Karpas-422 (cell line): ENCODE measurements around the gene CYP27C1. TPM values are rescaled to one million over a fixed set of nuclear protein-coding genes. Genes with fewer than 3 reads are reported as not detected.

Experiments
- DNase-seq: peaks from one replicate; pipeline ENCODE4 v3.0.0-alpha.2; 2015
- H2AFZ ChIP-seq: fragments of 200-600 bp; sonication (generic); 2 replicates; pipeline ENCODE4 v1.6.1; 2014; ENCODE audit warnings: antibody characterized with exemption, low read length, mixed read lengths
- H3K27ac ChIP-seq: fragments of 200-600 bp; sonication (generic); 2 replicates; pipeline ENCODE4 v1.5.1; 2014; ENCODE audit warnings: mild to moderate bottlenecking, low read length, moderate library complexity
- H3K27me3 ChIP-seq: fragments of 200-600 bp; sonication (generic); 2 replicates; pipeline ENCODE4 v1.6.1; 2014; ENCODE audit warnings: low read length, mixed read lengths
- H3K36me3 ChIP-seq: fragments of 200-600 bp; sonication (generic); 2 replicates; pipeline ENCODE4 v1.6.1; 2014; ENCODE audit warnings: low read length, mixed read lengths; ENCODE audit not compliant: insufficient read depth
- H3K4me1 ChIP-seq: fragments of 200-600 bp; sonication (generic); 2 replicates; pipeline ENCODE4 v1.6.1; 2014; ENCODE audit warnings: mild to moderate bottlenecking, low read length, mixed read lengths
- H3K4me2 ChIP-seq: fragments of 200-600 bp; sonication (generic); 2 replicates; pipeline ENCODE4 v1.6.1; 2014; ENCODE audit warnings: low read length, low read depth, mild to moderate bottlenecking; ENCODE audit not compliant: poor library complexity, severe bottlenecking
- H3K4me3 ChIP-seq: fragments of 200-600 bp; sonication (generic); 2 replicates; pipeline ENCODE4 v1.5.1; 2014; ENCODE audit warnings: mild to moderate bottlenecking, antibody characterized with exemption, low read length, mixed read lengths
- H3K79me2 ChIP-seq: fragments of 200-600 bp; sonication (generic); 2 replicates; pipeline ENCODE4 v1.6.1; 2014; ENCODE audit warnings: mild to moderate bottlenecking, low read length, mixed read lengths
- H3K9ac ChIP-seq: fragments of 200-600 bp; sonication (generic); 2 replicates; pipeline ENCODE4 v1.6.0; 2014; ENCODE audit warnings: low read length
- H3K9me2 ChIP-seq: fragments of 200-600 bp; sonication (generic), shearing (Covaris generic); replicated peaks from 2 replicates; pipeline ENCODE4 v1.6.0; 2014; ENCODE audit warnings: mild to moderate bottlenecking, low read length, moderate library complexity; ENCODE audit not compliant: insufficient read depth
- H3K9me3 ChIP-seq: fragments of 300-700, 200-600 bp; sonication (generic); 2 replicates; pipeline ENCODE4 v1.6.1; 2014; ENCODE audit warnings: low read length, mixed read lengths
- H4K20me1 ChIP-seq: fragments of 200-600 bp; sonication (generic); 2 replicates; pipeline ENCODE4 v1.6.1; 2014; ENCODE audit warnings: mild to moderate bottlenecking, antibody characterized with exemption, low read length, low read depth; ENCODE audit not compliant: insufficient read depth
- total RNA-seq: library from RNA; depleted of rRNA; stranded (reverse); fragments of >200 nt; shearing (Covaris generic); gene quantifications from 2 replicates; pipeline ENCODE4 v1.2.3, GENCODE V29; 2014; ENCODE audit warnings: low replicate concordance

Gene CYP27C1
- total RNA-seq, 1 experiment from 2014 or later = not detected

DNA sequence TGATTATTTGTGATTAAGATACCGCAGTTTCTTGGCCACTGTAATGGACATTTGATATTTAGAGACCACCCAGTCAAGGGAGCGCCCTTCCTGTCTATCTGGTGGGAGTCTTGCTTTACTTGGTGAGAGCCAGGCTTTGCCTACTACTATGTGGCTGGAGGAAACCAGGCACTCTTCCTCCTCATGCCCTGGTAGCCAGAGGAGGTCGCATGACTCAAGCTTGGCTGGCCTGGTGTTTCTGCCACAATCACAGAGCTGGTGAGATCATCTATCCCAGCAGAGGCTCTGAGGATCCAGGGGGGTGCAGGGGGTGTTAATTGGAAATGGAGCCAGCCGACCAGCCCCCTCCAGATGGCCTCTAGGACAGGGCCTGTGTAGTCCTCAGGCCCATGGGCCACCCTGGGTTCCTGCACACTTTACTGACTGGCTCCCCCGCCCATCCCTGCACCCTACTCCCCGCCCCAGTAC lies 66.4 kb downstream of the CYP27C1 start:
- H3K4me3 ChIP-seq = no peak overlapping the region
- no peak overlapping the region for H3K4me2 ChIP-seq
- H3K9me2 ChIP-seq = no peaks in the 10 kb centered on the region
- no peaks in the 10 kb centered on the region; the same call in 1 of the 2 replicates for H3K27me3 ChIP-seq
- DNase-seq = no peak
- H3K9me3 ChIP-seq = no peaks in the 10 kb centered on the region
- H3K4me1 ChIP-seq = no peaks in the 10 kb centered on the region
- no peaks in the 10 kb centered on the region for H3K36me3 ChIP-seq
- H3K27ac ChIP-seq = no peak overlapping the region
- H2AFZ ChIP-seq = no peak overlapping the region
- H4K20me1 ChIP-seq = no peaks in the 10 kb centered on the region
- no peaks in the 10 kb centered on the region for H3K79me2 ChIP-seq
- no peak overlapping the region for H3K9ac ChIP-seq

- Histone ChIP-seq H3K9me2 (no peaks in the 10 kb centered on the region), H3K27me3 (no peaks in the 10 kb centered on the region; the same call in 1 of the 2 replicates), H3K4me1 (no peaks in the 10 kb centered on the region), H3K4me3 (no peak overlapping the region), H3K4me2 (no peak overlapping the region), H4K20me1 (no peaks in the 10 kb centered on the region), H3K79me2 (no peaks in the 10 kb centered on the region), H3K9me3 (no peaks in the 10 kb centered on the region), H2AFZ (no peak overlapping the region), H3K9ac (no peak overlapping the region), H3K36me3 (no peaks in the 10 kb centered on the region), H3K27ac (no peak overlapping the region)
- no peak for DNase-seq
Observed at GRCh38 chr2:127150996-127151395, 69.1 kb downstream of the CYP27C1 start.

GRCh38 chr2:127149384-127149783 lies 70.7 kb downstream of the CYP27C1 start:
- Histone ChIP-seq H3K27ac (no peak overlapping the region), H3K4me3 (no peak overlapping the region), H3K36me3 (no peaks in the 10 kb centered on the region), H3K9me3 (no peaks in the 10 kb centered on the region), H3K9me2 (no peaks in the 10 kb centered on the region), H3K79me2 (no peaks in the 10 kb centered on the region), H3K9ac (no peak overlapping the region), H3K4me2 (no peak overlapping the region), H2AFZ (no peak overlapping the region), H3K27me3 (no peaks in the 10 kb centered on the region; the same call in 1 of the 2 replicates), H4K20me1 (no peaks in the 10 kb centered on the region), H3K4me1 (no peaks in the 10 kb centered on the region)
- DNase-seq = no peak

GRCh38 chr2:127146820-127147502 lies 73.1 kb downstream of the CYP27C1 start:
- no peak overlapping the region for H2AFZ ChIP-seq
- H3K9me2 ChIP-seq = no peaks in the 10 kb centered on the region
- no peaks in the 10 kb centered on the region for H3K9me3 ChIP-seq
- H3K4me2 ChIP-seq = no peak overlapping the region
- no peak overlapping the region for H3K27ac ChIP-seq
- H3K9ac ChIP-seq = no peak overlapping the region
- H3K36me3 ChIP-seq = no peaks in the 10 kb centered on the region
- DNase-seq = no peak
- no peaks in the 10 kb centered on the region for H3K79me2 ChIP-seq
- no peaks in the 10 kb centered on the region for H4K20me1 ChIP-seq
- H3K4me3 ChIP-seq = no peak overlapping the region
- H3K27me3 ChIP-seq = no peaks in the 10 kb centered on the region; the same call in 1 of the 2 replicates
- no peaks in the 10 kb centered on the region for H3K4me1 ChIP-seq

DNA sequence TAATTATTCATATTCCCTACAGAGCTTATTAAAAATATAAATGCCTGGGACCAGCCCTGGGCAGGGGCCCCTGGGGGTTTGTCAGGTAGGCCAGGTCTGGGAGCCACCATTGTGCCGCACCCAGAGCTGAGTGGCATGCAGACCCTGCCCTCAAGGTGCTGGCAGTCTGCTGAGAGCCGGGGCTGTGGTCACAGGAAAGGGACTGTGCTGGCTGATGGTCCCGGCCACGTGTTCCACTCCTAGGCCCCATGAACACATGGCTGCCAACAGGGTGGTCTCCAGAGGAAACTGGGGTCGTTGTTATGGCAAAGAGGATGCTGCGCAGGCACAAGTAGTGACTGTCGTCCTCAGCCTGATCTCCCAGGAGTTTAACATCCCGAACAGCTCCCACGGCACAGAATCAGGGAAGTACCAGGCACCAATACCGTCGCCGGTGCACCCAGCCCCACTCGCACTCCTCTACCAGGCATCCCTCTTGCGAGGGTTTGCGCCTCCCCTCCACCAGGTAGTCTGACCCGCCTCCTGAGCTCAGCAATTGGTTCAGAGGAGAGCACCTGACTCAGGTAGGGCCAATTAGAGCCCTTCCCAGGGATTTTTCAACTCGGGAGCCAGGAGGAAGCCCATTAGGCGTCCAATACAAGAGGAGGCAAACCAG lies 73.9 kb downstream of the CYP27C1 start:
- H3K9me2 ChIP-seq = no peaks in the 10 kb centered on the region
- H3K36me3 ChIP-seq = no peaks in the 10 kb centered on the region
- no peaks in the 10 kb centered on the region for H3K79me2 ChIP-seq
- H3K4me1 ChIP-seq = no peaks in the 10 kb centered on the region
- no peak overlapping the region for H3K9ac ChIP-seq
- H2AFZ ChIP-seq = no peak overlapping the region
- no peaks in the 10 kb centered on the region for H4K20me1 ChIP-seq
- H3K4me2 ChIP-seq = no peak overlapping the region
- no peaks in the 10 kb centered on the region; the same call in 1 of the 2 replicates for H3K27me3 ChIP-seq
- H3K9me3 ChIP-seq = no peaks in the 10 kb centered on the region
- no peak for DNase-seq
- no peak overlapping the region for H3K27ac ChIP-seq
- no peak overlapping the region for H3K4me3 ChIP-seq

DNA sequence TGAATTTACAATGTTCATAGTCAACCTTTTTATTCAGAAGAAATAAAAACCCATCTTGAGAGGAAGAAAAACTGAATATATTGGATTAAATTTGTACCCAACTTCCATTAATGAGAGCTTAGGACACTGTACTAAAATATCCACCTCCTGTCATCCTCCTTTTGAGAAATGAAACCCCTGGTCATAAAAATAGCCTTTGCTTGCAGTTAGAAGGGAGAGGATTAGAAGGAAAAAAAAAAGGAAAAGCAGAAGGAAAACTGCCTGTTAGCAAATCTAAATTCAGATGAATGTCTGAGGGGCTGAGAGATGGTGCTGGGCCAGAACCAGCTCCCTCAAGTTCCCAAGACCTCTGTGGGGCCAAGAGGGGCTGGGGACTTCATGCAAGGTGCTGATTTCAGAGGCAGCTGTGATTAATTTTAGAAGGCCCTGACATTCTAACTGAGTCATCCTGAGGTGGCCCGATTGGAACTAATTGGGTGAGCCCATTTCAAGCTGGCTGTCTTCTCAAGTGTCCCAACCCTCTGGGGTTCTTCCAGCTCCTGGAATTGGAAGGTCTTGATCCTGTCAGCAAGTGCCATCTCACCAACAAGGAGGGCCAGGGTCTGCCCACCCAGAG lies 74.7 kb downstream of the CYP27C1 start:
- Histone ChIP-seq H3K9me3 (no peaks in the 10 kb centered on the region), H3K4me1 (no peaks in the 10 kb centered on the region), H2AFZ (no peak overlapping the region), H3K27ac (no peak overlapping the region), H3K36me3 (no peaks in the 10 kb centered on the region), H3K4me2 (no peak overlapping the region), H3K27me3 (no peaks in the 10 kb centered on the region), H4K20me1 (no peaks in the 10 kb centered on the region), H3K79me2 (no peaks in the 10 kb centered on the region), H3K9me2 (no peaks in the 10 kb centered on the region), H3K4me3 (no peak overlapping the region), H3K9ac (no peak overlapping the region)
- no peak for DNase-seq

DNA sequence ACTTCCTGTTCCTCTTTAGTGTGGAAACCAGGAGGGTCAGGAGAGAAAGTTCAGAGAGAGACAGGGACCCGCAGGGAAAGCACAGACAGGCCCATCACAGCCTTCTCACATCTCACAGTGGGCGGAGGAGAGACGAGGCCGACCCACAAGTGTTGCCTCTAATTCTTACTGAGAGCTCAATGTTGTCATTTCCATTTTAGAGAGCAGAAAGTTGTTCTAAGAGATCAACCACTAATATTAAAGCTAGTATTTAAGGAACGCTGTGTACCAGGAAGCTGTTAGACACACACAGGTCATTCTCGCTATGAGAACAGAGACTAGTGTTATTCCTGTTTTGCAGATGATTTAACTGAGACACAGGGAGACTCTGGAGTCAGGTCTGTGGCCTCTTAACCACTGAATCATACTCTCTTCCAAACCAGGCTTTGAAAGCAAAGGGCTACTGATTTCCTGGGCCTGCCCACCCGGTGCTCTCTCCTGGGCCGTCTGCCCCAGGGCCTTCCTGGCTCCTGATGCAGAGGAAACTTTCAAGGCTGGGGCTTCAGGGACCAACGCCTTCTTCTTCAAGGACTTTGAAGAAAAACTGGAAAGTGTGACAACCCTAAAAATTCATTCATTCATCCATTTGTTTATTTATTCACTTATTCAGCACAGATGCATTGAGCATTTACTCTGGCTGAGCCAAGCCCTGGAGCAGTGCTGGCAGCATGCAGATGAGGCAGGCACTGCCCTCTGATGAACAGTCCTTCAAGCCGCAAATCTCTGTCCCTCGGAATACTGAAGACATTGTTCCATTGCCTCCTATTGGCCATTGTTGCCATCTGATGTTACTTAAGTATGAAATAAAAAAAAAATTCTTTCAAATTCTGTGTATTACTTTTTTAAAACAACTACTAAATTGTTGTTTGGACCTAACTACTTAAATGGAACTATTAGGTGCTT lies 76.0 kb downstream of the CYP27C1 start:
- no peaks in the 10 kb centered on the region for H3K27me3 ChIP-seq
- no peak overlapping the region for H2AFZ ChIP-seq
- no peaks in the 10 kb centered on the region for H3K9me3 ChIP-seq
- DNase-seq = no peak
- H3K9ac ChIP-seq = no peak overlapping the region
- H3K79me2 ChIP-seq = no peaks in the 10 kb centered on the region
- H3K4me1 ChIP-seq = no peaks in the 10 kb centered on the region
- no peak overlapping the region for H3K4me2 ChIP-seq
- H4K20me1 ChIP-seq = no peaks in the 10 kb centered on the region
- no peaks in the 10 kb centered on the region for H3K36me3 ChIP-seq
- H3K9me2 ChIP-seq = no peaks in the 10 kb centered on the region
- no peak overlapping the region for H3K4me3 ChIP-seq
- no peak overlapping the region for H3K27ac ChIP-seq
